ENCODE measurements around the gene FYCO1.

FYCO1 gene

DNA sequence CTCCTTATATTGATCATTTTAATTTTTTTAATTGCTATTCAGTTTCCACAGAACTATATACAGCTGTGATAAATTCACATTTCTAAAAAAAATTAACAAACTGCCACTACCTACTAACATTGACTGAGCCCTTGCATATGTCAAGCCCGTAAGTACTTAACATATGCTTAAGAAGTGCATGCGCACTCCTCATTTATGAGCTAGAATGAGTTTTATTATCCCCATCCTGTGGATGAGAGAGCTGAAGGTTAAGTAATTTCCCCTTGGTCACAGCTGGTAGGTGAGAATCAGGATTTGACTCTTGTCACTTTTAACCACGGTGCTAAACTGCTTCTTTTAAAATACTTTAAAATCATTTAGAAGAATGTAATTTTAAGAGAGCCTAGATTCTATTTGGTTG lies 26.5 kb downstream of the FYCO1 start:
- no peak overlapping the region for H3K4me3 ChIP-seq (ENCODE audit: control insufficient read depth, low read depth, low read length)
- DNase-seq (ENCODE audit: low read depth) = no peak
- TF ChIP-seq, protein P1, sequence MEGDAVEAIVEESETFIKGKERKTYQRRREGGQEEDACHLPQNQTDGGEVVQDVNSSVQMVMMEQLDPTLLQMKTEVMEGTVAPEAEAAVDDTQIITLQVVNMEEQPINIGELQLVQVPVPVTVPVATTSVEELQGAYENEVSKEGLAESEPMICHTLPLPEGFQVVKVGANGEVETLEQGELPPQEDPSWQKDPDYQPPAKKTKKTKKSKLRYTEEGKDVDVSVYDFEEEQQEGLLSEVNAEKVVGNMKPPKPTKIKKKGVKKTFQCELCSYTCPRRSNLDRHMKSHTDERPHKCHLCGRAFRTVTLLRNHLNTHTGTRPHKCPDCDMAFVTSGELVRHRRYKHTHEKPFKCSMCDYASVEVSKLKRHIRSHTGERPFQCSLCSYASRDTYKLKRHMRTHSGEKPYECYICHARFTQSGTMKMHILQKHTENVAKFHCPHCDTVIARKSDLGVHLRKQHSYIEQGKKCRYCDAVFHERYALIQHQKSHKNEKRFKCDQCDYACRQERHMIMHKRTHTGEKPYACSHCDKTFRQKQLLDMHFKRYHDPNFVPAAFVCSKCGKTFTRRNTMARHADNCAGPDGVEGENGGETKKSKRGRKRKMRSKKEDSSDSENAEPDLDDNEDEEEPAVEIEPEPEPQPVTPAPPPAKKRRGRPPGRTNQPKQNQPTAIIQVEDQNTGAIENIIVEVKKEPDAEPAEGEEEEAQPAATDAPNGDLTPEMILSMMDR (IDR thresholded peaks at IDR 0.05; ENCODE audit: control insufficient read depth, insufficient read depth, low read depth, low read length, missing control alignments) = no peak

DNA sequence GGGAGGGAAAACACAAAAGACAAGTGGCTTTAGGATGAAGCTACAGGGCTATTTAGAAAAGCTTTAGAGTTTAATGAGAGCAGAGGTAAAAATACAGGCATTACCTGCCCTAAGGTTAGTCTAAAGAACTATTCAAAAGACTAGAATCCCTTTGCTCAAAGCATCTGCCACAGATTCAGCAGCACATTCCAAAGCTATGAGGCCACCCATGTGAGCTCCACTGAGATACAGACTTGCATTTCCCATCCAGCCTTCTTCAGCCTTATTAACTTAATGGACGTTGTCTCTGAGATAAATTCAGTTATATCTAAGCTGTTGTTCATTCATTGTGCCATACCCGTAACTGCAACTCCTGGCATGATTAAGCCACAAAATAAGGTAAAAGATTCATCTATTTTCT lies 26.9 kb downstream of the FYCO1 start:
- H3K4me3 ChIP-seq (ENCODE audit: control insufficient read depth, low read depth, low read length) = no peak overlapping the region
- DNase-seq (ENCODE audit: low read depth) = no peak
- TF ChIP-seq, protein P1 (IDR thresholded peaks at IDR 0.05; ENCODE audit: control insufficient read depth, insufficient read depth, low read depth, low read length, missing control alignments) = no peak

DNA sequence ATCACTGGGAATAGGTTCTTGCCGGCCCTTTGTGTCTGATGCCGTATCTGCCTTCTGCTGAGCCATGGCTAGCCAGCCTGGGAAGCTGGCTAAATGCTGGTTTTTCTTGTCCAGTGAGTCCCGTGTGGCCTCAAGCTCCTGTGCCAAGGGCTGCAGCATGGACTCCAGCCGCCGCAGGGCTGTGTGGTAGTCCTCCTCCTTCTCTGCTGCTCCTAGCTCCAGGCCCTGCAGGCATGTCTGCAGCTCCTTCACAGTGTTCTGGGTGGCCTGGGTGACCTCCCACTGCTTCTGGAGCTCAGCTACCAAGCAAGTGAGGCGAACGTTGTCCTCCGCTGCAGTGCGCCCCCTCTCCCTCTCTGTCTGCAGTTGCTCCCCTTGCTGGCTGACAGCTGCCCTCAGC lies 27.5 kb downstream of the FYCO1 start:
- DNase-seq (ENCODE audit: low read depth) = no peak
- no peak overlapping the region for H3K4me3 ChIP-seq (ENCODE audit: control insufficient read depth, low read depth, low read length)
- TF ChIP-seq, protein P1 (IDR thresholded peaks at IDR 0.05; ENCODE audit: control insufficient read depth, insufficient read depth, low read depth, low read length, missing control alignments) = no peak

DNA sequence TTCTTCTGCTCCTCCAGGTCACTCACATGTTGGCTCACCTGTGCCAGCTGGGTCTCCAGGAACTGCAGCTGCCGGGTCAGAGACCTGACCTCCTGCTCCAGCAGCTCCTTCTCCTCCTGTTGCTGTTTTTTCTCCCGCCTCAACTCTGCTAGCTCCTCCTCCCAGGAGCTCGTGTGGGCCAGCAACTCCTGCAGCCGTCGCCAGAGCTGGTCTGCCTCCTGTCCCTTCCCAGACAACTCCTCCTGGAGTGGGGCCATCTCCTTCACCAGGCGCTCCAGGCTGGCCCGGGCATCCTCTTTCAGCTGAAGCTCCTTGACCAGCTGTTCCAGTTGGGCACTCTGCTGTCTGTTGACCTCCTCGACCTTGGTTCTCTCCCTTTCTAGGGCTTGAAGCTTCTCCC lies 27.9 kb downstream of the FYCO1 start:
- DNase-seq (ENCODE audit: low read depth) = no peak
- TF ChIP-seq, protein P1 (IDR thresholded peaks at IDR 0.05; ENCODE audit: control insufficient read depth, insufficient read depth, low read depth, low read length, missing control alignments) = no peak

DNA sequence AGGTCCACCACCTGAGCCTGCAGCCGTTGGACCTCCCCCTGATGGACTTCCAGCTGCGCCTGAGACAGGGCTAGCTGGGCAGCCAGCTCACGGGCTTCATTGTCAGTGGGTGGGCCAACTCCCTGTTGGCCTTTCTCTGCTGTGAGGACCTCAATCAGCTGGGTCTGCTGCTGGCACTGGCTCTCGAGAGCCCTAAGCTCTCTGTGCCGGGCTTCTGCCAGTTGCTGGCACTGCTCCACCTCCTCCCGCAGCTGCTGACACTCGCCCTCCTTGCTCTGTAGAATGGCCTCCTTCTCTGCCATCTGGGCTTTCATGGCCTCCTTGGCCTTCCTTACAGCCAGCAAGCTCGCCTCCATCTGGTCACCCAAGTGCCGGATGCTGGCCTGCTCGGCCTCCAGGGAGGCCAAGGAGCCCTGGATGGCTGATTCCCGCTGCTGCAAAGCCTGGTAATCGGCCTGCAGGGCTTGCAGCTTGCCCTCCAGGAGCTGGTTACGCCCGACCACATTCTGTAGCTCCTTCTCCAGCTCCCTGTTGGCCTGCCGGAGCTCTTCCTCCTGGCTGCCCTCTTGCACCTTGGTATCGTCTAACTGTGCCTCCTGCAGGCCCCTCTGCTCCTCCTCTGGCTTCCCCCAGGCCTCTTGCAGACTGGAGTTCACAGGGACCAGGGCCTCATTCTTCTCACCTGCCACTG lies 28.5 kb downstream of the FYCO1 start:
- H3K4me3 ChIP-seq (ENCODE audit: control insufficient read depth, low read depth, low read length) = no peak overlapping the region
- no peak for DNase-seq (ENCODE audit: low read depth)
- TF ChIP-seq, protein P1 (IDR thresholded peaks at IDR 0.05; ENCODE audit: control insufficient read depth, insufficient read depth, low read depth, low read length, missing control alignments) = no peak

More for the DNA sequence above, 27.9 kb downstream of the FYCO1 start:
- H3K4me3 ChIP-seq (ENCODE audit: control insufficient read depth, low read depth, low read length) = no peak overlapping the region

DNA sequence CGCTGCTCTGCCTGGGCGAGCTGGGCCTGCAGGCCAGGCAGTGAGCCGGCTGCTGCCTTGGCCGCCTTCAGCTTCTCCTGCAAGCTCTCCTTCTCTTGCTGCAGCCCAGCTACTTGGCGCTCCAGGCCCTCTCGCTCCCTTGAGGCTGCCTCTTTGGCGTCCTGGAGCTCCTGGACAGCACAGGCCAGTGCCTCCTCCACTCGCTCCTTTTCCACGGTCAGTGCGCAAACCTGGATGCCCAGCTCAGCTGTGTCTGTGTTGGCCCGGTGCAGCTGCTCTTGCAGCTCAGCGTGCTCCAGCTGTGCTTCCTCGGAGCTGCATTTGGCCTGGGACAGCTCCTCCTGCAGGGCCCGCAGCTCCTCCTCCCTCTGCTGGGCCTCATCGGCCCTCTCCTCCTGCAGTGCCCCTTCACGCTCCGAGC lies 29.2 kb downstream of the FYCO1 start:
- no peak for DNase-seq (ENCODE audit: low read depth)
- TF ChIP-seq, protein P1 (IDR thresholded peaks at IDR 0.05; ENCODE audit: control insufficient read depth, insufficient read depth, low read depth, low read length, missing control alignments) = no peak
- H3K4me3 ChIP-seq (ENCODE audit: control insufficient read depth, low read depth, low read length) = no peak overlapping the region

Measured in AG09309 (cell line).